ENCODE results near the gene GOLGB1.

DNA sequence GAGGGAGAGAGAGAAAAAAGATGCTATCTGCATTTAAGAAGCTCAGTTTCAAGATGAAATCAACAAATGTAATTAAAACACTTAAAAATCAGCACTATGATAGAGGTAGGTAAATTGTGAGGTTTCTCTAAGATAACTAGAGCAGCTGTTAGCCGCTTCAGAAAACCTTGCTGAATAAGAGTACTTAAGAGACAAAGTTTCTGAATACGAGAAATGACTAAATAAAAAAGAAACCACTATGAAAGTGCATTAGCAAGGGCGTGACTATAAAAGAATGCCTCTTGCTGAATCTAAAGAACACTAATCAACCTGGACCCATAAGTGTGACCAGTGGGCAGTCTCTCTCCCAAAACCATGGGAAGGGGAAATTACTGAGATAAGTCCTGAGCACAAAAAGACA lies 43.5 kb upstream of the GOLGB1 start:
- TF ChIP-seq POLR2AphosphoS5 (IDR thresholded peaks at IDR 0.05; ENCODE audit: low read depth, low read length) (no peak), POLR2A (IDR thresholded peaks at IDR 0.05; ENCODE audit: low read depth, low read length) (no peak)

Data from GM12892 (cell line).